HG03159 (cell line): Measurements from ENCODE around the gene CACNA1H.
"Not testable (repeated sequence)": the region's sequence is repeated elsewhere in the genome, so short reads cannot be mapped to it uniquely, and the experiment has no call there.

ENCODE experiments used
- ATAC-seq: cut with Tn5 transposase; IDR thresholded peaks from one replicate; pipeline ENCODE4 v1.9.1; 2021; ENCODE audit warnings: mild to moderate bottlenecking, moderate library complexity; ENCODE audit not compliant: unreplicated experiment

Gene CACNA1H

DNA sequence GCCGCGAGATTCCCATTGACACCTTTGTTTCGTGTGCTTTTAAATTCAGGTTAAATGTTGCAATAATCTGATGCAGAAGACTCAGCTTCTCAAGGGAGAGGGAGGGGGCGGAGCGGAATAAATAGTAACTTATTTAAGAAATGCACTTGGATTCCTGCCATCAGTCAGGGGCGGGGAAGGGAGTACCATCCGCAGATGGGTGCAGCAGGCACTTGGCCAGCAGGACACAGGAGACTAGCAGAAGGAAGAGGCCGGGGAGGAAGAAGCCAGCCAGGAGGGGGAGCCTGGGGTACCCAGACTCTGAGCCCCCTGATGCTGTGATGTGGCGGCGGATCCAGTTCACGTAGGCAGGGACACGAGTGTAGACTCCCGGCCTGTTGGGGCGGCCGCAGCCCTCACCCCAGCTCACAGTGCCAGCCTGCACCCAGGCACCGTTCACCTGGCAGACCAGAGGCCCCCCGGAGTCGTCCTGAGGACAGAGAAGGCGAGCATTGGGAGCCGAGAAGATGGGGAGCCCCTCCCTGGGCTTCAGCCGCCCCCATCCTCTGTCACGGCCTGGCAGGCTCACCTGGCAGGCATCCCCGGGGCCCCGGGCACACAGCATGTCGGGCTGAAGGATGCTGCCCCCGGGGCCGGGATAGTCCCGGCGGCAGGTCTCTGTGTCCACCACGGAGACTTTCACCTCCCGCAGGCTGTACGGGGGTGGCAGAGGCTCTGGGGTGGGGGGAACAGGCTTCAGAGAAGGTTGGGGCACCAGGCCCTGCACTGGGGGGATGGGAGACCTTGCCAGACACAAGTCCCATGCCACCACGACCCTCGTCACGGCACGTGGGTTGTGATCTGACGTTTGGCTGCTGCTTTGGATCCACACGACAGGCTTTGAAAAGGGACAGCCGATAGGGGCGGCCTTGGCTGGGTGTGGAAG is 69.0 kb downstream of the CACNA1H start:
- ATAC-seq: no peak

DNA sequence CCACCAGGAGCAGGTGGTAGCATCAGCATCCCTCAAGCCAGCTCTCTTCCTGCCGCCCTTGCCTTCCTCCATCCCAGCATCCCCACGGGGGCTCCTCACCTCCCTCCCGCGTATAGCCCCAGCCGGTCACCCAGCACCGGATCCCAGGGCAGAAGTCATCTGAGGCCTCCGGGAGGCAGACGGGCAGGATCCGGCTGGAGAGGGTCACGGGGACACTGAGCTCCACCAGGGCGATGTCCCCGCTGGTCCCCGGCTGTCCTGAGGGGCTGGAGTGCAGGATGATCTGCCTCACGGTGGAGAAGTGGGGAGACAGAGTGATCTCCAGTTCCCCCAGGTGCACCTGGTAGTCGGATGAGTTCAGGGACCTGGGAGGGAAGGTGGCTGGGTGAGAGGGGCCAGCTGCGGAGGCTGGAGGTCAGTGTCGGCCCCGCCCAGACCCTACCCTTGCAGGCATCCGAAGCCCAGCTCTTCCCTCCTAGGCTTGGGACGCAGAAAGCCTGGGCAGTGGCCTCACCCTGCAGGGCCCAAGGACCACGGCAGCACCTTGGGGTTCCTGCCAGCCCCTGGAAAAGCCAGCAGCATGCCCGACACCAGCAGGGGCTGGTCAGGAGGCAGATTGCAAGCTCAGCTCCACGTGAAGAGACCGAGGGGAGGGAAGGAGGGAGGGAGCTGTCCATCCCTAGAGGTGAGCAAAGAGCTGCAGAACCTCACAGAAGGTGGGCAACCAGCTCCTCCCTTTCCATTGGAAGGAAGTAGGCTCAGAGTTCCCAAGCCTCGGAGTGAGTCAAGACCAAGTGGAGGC is 69.8 kb downstream of the CACNA1H start:
- ATAC-seq: no peak

DNA sequence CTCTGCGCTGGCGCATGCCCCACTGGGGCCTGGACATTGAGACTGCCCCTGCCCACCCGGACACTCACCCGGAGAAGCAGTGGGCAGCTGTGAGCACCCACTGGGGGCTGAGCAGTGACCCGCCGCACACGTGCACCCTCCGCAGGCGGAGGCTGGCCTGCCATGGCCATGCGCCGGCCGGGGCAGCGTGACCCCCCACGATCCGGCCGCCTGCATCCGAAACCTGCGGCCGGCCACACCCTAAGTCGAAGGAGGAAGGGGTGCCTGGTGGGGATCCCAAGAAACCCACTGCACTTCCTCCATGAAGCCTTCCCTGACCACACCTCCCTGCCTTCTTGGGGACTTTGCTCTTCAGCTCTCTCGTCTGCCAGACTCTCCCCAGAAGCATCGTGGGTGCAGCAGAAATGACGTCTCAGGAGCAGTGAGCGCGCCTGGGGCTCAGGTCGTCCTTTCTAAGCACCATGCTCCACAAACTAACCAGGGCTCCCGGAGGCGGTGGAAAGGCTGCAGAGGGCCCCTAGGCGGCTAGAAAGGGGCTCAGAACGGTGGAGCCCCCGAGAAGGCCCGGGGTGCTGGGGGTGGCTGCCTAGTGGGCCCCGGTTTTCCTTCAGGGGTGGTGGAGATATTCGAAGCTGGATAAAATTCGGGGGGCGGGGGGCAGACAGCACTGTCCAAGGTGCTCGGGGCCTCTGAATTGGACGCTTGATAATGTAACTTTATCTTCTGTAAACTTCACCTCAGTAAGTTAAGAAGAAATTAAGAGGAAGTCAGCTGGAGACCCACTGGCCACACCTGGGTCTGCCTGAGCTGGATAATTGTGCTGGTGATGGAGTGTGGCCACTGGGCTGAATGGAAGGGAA is 70.7 kb downstream of the CACNA1H start:
- no peak for ATAC-seq

DNA sequence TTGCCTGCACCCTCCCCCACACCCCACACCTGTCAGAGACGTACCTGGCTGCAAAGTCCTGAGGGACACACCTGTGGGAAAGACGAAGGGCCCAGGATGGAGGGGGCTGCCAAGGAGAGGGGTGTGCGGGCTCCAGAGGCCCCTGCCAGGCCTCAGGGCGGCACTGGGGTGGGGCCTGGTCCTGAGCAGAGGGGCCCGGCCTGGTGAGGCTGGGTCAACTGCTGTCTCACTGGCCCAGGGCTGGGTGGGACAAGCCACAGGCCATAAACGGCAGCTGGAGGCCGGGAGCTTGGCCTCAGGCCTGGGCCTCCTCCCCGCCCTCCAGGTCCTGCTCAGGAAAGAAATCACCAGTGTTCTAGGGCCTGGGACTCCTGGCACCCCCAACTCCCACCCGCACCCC is 71.7 kb downstream of the CACNA1H start:
- ATAC-seq: no peak

DNA sequence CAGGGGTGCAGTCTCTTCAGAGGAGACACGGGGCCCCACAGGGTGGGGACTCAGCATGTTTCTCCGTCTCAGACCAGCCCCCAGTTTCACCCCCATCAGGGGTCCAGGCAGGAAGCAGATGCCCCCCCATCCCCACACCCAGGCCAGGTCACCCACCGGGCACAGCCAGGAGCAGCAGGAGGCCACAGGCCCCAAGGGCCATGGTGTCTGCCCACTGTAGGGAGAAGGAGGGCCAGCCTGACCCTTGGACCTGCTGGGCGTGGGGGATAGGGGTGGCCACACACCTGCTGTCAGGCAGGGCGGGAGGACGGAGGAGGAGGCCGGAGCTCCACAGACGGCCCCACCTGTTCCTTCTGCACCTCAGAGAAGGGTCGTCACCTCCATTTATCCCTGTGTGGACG is 72.1 kb downstream of the CACNA1H start, which contains the start of gene TPSG1:
TSS of gene TPSG1 (minus strand) at position 218 of the 401 bp plus-strand sequence. CDS start at position 202, 16 bp downstream.
- no peak for ATAC-seq

DNA sequence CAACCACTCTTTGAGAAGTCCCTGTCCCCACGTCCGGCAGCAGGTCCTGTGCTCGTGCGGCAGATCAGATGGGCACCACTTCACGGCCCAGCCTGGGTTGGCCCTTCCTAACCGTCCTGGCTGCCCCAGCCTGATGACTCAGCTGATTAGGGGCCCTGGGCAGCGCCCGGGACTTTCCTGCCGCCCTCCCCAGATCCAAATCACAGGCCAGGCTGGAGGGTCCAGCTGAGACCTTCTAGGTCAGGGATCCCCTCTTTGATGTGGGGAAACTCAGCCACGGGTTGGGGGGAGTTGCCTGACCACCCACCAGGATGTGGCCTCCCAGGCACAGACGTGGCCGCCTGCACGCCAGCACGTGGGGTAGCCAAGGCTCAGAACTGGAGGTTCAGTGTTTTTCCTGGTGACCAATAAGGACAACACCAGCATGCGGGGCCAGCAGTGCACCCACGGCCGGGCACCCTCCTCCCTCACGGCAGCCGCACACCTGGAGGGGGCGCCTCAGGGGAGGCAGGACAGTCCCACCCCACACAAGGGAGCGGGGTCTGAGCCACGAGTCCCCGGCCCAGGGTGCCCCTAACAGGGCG is 72.9 kb downstream of the CACNA1H start:
- not testable (repeated sequence) for ATAC-seq

DNA sequence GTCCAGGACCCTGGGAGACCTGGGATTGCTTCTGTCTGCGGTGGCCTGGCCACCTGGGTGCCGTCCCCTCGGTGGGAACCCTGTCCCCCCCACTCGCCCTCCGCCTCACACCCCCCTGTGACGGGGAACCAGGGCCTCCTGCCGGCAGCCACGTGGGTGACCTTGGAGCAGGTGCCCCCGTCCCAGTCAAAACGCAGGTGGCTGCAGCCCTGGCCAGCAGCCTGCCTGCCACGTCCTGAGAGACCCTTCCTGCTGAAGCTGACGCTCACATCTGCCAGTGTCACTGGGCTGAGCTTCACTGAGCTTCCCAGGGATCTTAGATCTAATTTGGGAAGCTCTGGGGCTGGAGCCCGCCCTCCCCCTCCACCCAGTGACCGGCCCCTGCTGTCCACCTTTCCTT is 73.8 kb downstream of the CACNA1H start:
- ATAC-seq: not testable (repeated sequence)

DNA sequence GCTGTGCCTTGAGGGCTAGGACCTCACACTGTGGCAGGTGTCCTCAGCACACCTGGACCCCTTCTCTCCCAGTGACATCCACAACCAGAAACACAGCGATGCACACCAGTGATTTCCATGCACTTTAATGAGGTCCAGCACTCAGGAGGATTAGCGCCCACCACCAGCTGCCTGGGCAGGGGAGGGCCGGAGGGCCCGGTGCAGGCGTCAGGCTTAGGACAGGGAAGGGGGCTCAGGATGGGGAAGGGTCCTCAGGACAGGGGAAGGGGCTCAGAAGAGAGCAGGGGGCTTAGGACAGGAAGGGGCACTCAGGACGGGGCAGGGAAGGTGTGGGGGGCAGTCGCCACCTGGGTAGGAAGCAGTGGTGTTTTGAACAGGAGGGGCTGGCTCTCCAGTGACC is 75.3 kb downstream of the CACNA1H start:
- ATAC-seq: not testable (repeated sequence)

DNA sequence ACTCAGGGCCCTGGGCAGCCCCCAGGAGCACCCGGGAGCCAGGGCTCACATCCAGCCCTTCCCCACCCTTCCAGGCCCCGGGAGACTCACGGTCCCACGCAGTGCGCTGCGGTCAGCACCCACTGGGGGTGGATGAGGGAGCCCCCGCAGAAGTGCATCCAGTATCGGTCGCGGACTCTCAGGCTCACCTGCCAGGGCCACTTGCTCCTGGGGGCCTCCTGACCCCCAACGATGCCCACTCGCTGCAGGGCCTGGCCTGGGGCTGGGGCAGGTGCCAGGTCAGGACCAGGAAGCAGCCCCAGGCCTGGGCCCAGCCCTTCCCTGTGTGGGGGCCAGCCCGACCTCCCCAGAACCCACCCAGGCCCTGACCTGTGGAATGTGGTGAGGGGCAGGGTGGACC is 76.6 kb downstream of the CACNA1H start:
- ATAC-seq: not testable (repeated sequence)

DNA sequence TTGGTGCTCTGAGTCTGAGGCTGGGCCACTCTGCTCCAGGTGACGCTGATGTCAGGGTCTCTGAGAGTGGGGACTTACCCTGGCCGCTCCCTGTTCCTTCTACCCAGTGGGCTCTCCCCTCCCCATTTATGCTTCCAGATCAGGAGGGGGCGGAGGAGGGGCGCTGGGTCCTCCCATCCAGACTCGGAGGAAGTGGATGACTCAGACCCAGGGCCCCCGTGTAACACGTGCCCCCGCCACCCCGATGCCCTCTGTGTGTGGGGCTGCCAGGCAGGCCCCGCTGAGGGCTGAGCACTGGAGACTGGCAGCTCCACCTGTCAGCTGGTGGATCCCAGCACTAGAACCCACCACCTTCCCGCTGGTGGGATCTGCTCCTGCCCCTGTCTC is 77.2 kb downstream of the CACNA1H start, which contains the start of gene TPSB2:
TSS of gene TPSB2 (minus strand) at position 101 of the 387 bp plus-strand sequence. CDS start 233 bp downstream, outside the sequence.
- ATAC-seq: not testable (repeated sequence)

DNA sequence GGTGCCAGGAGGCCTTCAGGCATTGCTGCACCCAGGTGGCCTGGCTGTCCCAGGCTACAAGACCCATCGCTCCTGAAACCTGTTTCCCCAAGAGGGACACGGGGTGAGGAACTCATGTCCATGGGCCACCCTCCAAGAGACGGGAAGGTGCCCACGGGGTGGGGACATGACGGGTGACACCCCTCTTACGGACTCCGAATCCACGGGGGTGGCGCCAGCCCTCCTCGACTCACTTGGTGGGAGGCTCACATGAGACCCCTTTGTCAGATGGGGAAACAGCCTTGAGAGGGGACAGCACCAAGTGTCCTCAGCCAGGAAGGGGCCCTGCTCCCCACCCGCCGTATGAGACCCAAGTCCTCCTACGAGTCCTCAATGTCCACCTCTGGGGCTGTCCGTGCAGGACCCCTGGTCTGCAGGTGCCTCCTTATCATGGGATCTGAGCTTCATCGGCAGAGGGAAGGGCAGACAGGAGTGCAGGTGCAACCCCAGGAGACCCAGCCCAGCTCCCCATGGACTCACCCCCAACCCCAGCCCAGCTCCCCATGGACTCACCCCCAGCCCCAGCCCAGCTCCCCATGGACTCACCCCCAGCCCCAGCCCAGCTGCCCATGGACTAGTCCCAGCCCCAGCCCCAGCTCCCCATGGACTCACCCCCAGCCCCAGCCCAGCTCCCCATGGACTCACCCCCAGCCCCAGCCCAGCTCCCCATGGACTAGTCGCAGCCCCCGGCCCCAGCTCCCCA is 77.7 kb downstream of the CACNA1H start:
- not testable (repeated sequence) for ATAC-seq

DNA sequence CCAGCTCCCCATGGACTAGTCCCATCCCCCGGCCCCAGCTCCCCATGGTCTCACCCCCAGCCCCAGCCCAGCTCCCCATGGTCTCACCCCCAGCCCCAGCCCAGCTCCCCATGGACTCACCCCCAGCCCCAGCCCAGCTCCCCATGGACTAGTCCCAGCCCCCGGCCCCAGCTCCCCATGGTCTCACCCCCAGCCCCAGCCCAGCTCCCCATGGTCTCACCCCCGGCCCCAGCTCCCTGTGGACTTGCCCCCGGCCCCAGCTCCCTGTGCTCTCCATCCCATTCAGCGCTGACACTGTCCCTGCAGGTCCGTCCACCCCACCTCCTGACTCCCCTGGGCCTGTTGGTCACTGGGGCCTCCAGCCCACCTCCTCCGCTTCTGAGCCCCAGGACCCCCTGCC is 78.4 kb downstream of the CACNA1H start:
- ATAC-seq: not testable (repeated sequence)

DNA sequence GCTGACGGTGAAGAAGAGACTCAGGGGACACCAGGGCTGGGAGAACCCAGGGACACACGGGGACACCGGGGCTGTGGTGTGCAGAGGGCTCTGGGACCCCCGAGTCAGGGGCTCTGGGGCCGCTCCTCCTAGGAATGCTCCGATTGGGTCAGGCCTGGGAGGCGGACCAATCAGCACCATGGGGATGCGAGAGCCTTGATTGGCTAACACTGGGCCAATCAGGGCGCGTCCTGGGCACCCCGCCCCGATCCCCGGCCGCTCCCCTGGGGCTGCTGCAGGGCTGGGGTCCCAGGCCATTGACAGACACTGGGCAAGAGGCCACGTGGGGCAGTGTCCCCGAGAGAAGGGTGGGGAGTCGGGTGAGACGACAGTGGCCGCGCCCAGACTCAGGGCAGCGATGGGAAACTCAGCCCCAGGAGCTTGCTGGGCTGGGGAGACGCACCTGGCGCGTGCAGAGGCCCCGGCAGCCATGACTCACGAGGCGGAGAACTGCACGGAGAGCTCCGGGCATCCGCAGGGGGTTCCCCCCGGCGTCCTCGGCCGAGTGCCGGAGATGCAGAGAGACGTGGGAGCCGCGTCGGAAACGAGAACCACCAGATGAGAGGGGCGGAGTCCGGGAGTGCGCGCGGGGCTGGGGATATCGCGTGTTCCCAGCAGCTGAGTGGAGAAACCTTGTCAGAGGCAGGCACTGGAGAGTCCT is 79.3 kb downstream of the CACNA1H start:
- ATAC-seq: not testable (repeated sequence)

DNA sequence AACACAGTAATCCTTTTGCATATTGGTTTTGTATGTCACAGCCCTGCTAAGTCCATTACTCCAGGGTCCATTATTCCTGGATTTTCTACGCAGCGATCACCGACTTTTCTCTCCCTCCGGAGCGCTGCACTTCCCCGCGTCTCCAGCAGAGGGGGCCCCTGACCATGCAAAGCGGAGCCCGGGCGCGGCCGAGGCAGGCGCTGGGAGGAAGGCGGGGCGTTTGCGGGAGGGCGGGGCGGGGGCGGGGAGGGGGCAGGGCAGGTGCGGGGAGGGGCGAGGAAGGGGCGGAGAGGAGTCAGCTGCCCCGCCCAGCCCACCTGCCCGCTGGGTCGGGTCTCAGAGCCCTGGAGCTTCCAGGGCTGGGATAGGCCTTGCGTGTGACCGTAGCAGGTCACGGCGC is 83.8 kb downstream of the CACNA1H start:
- ATAC-seq: not testable (repeated sequence)

DNA sequence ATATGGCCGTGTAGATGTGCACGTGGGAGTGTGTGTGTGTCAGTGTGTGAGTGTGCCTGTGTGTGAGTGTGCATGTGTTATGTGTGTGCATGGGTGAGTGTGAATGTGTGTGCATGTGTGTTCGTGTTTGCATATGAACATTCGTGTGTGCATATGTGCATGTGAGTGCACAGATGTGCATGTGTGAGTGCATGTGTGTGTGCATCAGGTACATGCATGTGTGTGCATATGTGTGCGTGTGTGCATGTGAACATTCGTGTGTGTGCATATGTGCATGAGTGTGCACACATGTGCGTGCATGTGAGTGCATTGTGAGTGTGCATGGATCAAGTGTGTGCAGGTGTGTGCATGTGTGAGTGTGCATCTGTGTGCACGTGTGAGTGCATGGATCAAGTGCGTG is 85.1 kb downstream of the CACNA1H start:
- ATAC-seq: no peak

DNA sequence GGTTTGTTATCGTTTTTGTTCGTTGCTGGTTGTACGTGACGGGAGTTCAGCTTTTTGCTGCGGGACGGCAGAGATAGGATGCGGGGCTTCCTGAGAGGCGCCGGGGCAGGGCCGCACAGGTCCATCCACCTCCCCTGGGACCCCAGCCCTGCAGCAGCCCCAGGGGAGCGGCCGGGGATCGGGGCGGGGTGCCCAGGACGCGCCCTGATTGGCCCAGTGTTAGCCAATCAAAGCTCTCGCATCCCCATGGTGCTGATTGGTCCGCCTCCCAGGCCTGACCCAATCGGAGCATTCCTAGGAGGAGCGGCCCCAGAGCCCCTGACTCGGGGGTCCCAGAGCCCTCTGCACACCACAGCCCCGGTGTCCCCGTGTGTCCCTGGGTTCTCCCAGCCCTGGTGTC is 86.0 kb downstream of the CACNA1H start:
- not testable (repeated sequence) for ATAC-seq

DNA sequence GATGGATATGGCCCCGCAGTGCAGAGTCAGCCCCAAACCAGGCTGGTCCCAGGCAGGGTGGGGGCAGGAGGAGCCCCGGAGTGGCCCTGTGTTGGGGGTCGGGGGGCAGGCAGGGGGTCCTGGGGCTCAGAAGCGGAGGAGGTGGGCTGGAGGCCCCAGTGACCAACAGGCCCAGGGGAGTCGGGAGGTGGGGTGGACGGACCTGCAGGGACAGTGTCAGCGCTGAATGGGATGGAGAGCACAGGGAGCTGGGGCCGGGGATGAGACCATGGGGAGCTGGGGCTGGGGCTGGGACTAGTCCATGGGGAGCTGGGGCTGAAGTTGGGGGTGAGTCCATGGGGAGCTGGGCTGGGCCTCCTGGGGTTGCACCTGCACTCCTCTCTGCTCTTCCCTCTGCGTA is 86.7 kb downstream of the CACNA1H start:
- not testable (repeated sequence) for ATAC-seq

DNA sequence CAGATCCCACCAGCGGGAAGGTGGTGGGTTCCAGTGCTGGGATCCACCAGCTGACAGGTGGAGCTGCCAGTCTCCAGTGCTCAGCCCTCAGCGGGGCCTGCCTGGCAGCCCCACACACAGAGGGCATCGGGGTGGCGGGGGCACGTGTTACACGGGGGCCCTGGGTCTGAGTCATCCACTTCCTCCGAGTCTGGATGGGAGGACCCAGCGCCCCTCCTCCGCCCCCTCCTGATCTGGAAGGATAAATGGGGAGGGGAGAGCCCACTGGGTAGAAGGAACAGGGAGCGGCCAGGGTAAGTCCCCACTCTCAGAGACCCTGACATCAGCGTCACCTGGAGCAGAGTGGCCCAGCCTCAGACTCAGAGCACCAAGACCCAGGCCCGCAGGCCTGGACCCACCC is 87.5 kb downstream of the CACNA1H start, which contains the start of gene TPSAB1:
TSS of gene TPSAB1 (plus strand) at position 270 of the 400 bp plus-strand sequence. CDS start 234 bp downstream, outside the sequence.
- ATAC-seq: not testable (repeated sequence)

DNA sequence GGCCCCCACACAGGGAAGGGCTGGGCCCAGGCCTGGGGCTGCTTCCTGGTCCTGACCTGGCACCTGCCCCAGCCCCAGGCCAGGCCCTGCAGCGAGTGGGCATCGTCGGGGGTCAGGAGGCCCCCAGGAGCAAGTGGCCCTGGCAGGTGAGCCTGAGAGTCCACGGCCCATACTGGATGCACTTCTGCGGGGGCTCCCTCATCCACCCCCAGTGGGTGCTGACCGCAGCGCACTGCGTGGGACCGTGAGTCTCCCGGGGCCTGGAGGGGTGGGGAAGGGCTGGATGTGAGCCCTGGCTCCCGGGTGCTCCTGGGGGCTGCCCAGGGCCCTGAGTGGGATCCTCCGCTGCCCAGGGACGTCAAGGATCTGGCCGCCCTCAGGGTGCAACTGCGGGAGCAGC is 88.2 kb downstream of the CACNA1H start:
- not testable (repeated sequence) for ATAC-seq
